HG03342 (cell line): ENCODE measurements around the gene RNF8.
"Not testable (repeated sequence)": the region's sequence is repeated elsewhere in the genome, so short reads cannot be mapped to it uniquely, and the experiment has no call there.

Source experiments
- ATAC-seq: cut with Tn5 transposase; IDR thresholded peaks from one replicate; pipeline ENCODE4 v1.9.1; 2021; ENCODE audit warnings: mild to moderate bottlenecking, moderate library complexity; ENCODE audit not compliant: unreplicated experiment

RNF8 gene

GRCh38 chr6:37321101-37321500 lies 32.7 kb upstream of the RNF8 start:
- no peak for ATAC-seq

- ATAC-seq = no peak
These were observed 32.0 kb upstream of the RNF8 start for GRCh38 chr6:37321516-37322415.

DNA sequence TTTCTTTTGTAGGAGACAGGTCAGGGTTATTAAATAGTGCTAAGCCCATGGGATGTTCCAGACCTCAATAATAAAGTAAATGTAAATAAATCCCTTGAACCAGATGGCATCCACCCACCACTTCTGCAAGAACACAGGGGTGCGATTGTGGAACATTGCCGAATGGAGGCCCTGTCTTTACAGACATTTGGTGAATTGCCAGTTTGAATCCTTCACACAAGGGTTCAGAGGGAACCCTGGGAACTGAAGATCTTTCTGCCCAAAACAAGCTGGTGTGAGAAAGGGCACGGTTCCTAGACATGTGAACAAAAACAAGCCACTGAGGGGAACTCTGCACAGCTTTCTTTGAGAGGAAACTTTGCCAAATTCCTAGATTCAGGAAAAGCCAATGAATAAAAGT lies 30.2 kb upstream of the RNF8 start:
- no peak for ATAC-seq

GRCh38 chr6:37324131-37325033 lies 29.4 kb upstream of the RNF8 start:
- ATAC-seq = no peak

DNA sequence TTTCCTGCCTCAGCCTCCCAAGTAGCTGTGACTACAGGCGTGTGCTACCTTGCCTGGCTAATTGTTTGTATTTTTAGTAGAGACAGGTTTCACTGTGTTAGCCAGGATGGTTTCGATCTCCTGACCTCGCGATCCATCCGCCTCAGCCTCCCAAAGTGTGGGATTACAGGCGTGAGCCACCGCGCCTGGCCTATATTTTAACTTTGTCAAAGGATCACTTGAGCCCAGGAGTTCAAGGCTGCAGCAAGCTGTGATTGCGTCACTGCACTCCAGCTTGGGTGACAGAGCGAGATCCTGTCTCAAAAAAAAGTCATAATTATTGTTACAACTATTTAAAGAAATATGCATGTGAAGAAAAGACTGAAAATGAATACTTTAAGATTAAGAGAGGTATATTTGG lies 23.4 kb upstream of the RNF8 start:
- ATAC-seq = not testable (repeated sequence)

DNA sequence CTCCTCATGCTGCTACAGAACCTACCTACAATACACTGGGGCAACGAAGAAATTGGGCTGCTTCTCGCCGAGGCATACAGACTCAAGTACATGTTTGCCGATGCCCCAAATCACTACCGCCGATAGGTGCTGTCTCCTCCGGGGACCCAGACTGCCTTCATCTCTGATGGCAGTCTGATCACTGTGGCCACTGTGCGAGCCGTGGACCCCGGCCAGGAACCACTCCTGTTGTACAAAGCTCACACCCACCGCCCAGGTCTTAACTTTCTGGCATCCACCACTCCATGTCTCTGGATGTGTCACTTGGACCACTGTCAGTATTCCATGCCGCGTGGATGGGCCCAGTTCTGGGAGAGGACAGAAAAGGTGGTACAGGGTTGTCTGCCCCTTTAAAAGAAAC lies 22.7 kb upstream of the RNF8 start:
- ATAC-seq = no peak

DNA sequence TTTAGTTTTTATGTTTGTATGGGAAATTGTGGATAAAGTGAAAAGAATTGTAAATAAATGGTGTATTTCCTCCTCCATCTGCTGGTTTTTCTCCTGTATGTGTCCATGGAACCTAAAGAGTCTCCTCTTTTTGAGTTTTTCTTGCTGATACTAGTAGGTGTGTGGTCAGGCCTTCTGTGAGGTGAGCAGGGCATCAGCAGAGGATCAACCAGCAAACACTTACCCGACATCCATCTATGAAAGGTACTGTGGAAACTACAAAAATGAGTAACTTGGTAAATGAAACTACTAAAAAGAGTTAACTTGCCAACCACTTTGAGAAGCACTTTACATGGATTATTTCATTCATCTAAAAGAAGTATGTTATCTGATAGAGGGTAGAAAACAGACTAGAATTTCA lies 20.9 kb upstream of the RNF8 start:
- ATAC-seq = no peak

- ATAC-seq = no peak
These were observed 19.7 kb upstream of the RNF8 start for GRCh38 chr6:37334047-37334446.

- not testable (repeated sequence) for ATAC-seq
These were observed 15.5 kb upstream of the RNF8 start for GRCh38 chr6:37338317-37338716.

- ATAC-seq = no peak
These were observed 15.0 kb upstream of the RNF8 start for GRCh38 chr6:37338745-37339255.

DNA sequence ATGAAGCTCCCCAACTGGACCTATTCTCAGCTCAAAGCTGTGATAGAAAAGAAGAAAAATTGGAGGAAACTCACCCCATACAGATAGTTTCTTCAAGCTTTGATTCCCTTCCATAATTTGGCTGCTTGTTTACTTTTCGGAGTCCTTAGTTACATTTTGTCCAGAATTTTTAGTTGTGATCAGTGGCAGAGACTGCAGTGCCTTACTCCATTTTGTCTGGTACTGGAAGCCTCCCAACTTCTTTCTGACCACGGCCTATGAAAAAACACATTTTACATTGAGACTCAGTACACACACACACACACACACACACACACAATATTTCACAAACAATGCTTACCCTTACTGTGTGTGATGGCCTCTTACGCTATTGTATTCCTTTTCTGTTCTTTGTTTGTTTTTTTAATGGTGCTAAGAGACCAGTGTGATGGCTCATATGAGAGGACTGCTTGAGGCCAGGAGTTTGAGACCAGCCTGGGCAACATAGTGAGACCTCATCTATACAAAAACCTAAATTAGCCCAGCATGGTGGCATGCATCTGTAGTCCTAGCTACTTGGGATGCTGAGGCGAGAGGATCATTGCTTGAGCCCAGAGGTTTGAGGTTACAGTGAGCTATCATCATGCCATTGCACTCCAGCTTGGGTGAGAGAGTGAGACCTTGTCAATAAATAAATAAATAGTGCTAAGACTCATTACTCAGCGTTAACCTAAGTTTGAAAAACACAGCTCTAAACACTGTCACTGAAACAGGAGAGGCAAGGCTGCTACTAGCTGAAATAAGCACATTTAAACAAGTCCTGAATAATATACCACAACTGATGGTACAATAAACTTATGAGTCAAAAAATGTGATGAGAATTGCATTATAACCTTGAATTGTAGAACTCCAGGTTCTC lies 13.8 kb upstream of the RNF8 start:
- no peak for ATAC-seq

DNA sequence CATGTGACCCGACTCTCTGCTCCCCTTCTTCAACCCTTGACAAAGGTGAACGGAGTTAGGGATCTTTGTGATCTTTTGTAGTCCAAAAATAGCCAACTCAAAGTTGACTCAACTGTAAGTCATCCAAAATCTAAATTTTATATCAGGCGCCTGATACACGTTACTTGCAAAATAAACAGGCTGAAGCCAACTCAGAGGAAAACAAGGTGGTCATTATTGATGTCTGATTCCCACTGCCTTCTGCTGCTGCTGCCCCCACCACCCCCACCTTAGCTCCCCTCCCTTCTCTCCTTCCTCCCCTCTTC lies 13.2 kb upstream of the RNF8 start:
- no peak for ATAC-seq

DNA sequence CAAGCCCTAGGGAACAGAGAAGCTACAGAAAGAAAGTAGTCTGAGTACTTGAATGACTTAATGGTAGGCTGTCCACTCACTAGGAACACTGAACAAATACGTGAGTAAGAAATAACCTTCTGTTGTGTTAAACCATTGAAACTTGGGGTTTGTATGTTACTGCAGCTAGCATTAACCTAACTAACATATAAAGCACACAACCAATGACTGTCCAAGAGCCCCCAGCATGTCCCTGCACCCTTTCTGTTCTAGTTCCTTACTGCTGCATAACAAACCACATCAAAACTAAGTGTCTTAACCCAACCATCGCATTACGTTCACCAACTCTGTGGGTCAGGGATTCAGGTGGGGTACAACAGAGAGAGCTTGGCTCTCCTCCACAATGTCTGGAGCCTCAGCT lies 10.5 kb upstream of the RNF8 start:
- ATAC-seq = no peak

GRCh38 chr6:37344308-37344707 lies 9.5 kb upstream of the RNF8 start:
- no peak for ATAC-seq

- not testable (repeated sequence) for ATAC-seq
These were observed 8.0 kb upstream of the RNF8 start for GRCh38 chr6:37345804-37346203.

- no peak for ATAC-seq
These were observed 6.6 kb upstream of the RNF8 start for GRCh38 chr6:37347177-37347576.

DNA sequence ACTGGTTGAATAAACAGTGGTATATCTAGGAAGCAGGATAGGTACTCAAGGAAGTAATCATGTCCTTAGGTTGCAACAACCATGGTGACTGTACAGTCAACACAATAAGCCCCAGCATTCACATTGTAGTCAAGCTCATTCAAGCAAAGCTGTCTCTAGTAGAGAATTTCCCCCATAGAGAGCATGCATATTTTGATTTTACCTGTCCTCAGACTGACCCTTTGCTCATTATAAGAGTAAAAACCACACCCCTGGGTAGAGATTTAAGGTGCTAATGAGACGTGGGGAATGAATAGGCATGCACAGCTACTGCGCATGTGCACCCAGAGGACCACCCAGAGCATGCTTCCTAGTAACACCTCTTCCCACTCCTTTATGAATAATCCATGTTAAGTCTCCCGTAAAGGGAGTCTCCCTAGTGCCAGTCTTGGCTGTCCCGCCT lies 6.1 kb upstream of the RNF8 start:
- no peak for ATAC-seq

- no peak for ATAC-seq
These were observed 2.8 kb upstream of the RNF8 start for GRCh38 chr6:37351027-37351426.

DNA sequence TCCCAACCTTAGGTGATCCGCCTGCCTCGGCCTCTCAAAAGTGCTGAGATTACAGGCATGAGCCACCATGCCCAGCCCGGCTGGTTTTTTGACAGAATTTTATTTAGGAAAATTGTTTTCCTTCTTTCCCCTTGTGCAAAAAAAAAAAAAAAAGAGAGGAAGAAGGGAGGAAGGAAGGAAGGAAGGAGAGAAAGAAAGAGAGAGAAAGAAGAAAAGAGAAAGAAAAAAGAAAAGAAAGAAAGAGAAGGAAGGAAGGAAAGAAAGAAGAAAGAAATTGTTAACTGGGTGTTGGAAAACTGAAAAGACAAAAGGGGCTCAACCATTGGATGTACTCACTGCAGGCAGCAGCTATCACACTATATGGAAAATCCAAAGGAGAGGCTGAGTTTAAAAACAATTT lies 1.4 kb upstream of the RNF8 start:
- ATAC-seq = no peak

DNA sequence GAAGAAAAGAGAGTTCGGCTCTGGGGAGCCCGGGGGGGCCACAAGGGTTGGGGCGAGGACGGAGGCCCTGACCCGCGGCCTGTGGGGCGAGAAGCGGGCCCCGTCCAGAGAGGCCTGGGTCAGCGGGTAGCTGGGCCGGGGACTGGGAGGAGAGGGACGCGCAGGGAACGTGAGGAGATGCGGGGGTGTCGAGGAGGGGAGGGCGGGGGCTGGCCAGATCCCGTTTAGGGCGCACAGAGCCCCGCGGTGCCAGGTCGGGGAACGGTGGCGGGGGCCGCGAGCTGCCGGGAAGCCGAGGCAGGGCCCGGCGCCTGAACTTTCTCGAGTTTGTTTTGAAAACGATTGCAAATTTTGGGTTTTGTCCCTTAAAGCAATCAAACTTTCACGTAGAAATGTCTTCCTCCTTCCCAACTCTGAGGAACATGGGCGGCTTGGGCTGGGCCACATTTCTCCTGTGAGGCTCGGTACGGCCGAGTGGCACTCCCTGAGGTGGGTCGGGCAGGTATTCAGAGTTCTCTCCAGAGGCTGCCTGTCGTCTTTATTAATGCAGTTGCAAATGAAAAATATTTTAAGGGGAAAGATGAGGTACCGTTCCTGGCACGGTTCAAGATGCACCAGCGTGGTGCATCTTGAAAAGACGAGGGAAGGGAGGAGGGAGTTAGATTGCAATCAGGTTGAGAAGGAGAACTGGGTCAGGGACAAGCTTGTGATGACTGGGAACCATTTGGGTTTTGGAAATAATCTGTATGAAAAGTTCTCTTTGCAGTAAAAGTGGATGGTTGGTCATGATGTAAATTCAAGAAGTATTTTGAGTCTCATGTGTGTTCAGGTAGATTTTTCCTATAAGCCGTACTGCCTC lies 972 bp downstream of the RNF8 start:
- no peak for ATAC-seq
